AG20443 (cell line): Measurements from ENCODE around the gene HLTF.
"Not testable (repeated sequence)": the region's sequence is repeated elsewhere in the genome, so short reads cannot be mapped to it uniquely, and the experiment has no call there.

Experiments used
- DNase-seq: peaks from one replicate; pipeline ENCODE4 v3.0.0; 2012; ENCODE audit warnings: low spot score, mixed read lengths

The HLTF gene

GRCh38 chr3:148991219-148992026 lies 94.9 kb downstream of the HLTF start, which contains the start of gene GYG1:
TSS of gene GYG1 (plus strand) at chr3:148991540. CDS start at chr3:148991641, 101 bp downstream.
- peak; percentile 96 for DNase-seq

GRCh38 chr3:148990236-148990635 lies 96.1 kb downstream of the HLTF start:
- no peak for DNase-seq

- not testable (repeated sequence) for DNase-seq
Observed at GRCh38 chr3:148987551-148987950, 98.8 kb downstream of the HLTF start.

GRCh38 chr3:148981273-148981672 lies 105.1 kb downstream of the HLTF start:
- no peak for DNase-seq
